HG03520 (cell line): ENCODE results near the gene RAD51D.
"Not testable (repeated sequence)": the region's sequence is repeated elsewhere in the genome, so short reads cannot be mapped to it uniquely, and the experiment has no call there.

Experiments
- ATAC-seq: cut with Tn5 transposase; IDR thresholded peaks from one replicate; pipeline ENCODE4 v1.9.1; 2021; ENCODE audit warnings: mild to moderate bottlenecking, moderate library complexity; ENCODE audit not compliant: unreplicated experiment

The RAD51D gene

GRCh38 chr17:35119370-35120165 lies at the start of gene RAD51D:
Gene RAD51D, minus strand, starts transcription at chr17:35119860. Its CDS starts 247 bp downstream, at chr17:35119613.
- peak; percentile 68 for ATAC-seq

- ATAC-seq = no peak
Observed at GRCh38 chr17:35167666-35168065, 48.0 kb upstream of the RAD51D start.

- no peak for ATAC-seq
Observed at GRCh38 chr17:35167046-35167445, 47.4 kb upstream of the RAD51D start.

GRCh38 chr17:35166526-35166925 lies 46.9 kb upstream of the RAD51D start:
- ATAC-seq = no peak

- no peak for ATAC-seq
Observed at GRCh38 chr17:35164716-35165115, 45.1 kb upstream of the RAD51D start.

- no peak for ATAC-seq
Observed at GRCh38 chr17:35163886-35164285, 44.2 kb upstream of the RAD51D start.

GRCh38 chr17:35162755-35163154 lies 43.1 kb upstream of the RAD51D start:
- no peak for ATAC-seq

- ATAC-seq = no peak
Observed at GRCh38 chr17:35161281-35161761, 41.7 kb upstream of the RAD51D start.

GRCh38 chr17:35160354-35161201 lies 40.9 kb upstream of the RAD51D start:
- ATAC-seq = no peak

- ATAC-seq = no peak
Observed at GRCh38 chr17:35159940-35160339, 40.3 kb upstream of the RAD51D start.

GRCh38 chr17:35155246-35155645 lies 35.6 kb upstream of the RAD51D start:
- ATAC-seq = no peak

GRCh38 chr17:35154196-35155165 lies 34.8 kb upstream of the RAD51D start:
- no peak for ATAC-seq

- no peak for ATAC-seq
Observed at GRCh38 chr17:35152421-35153140, 32.9 kb upstream of the RAD51D start.

GRCh38 chr17:35151080-35151479 lies 31.4 kb upstream of the RAD51D start:
- ATAC-seq = not testable (repeated sequence)

GRCh38 chr17:35149941-35150340 lies 30.3 kb upstream of the RAD51D start:
- no peak for ATAC-seq

- ATAC-seq = no peak
Observed at GRCh38 chr17:35148144-35148543, 28.5 kb upstream of the RAD51D start.

GRCh38 chr17:35147375-35147905 lies 27.8 kb upstream of the RAD51D start, which contains the start of gene UNC45B:
Gene UNC45B, plus strand, starts transcription at chr17:35147817. Its CDS starts 447 bp downstream, at chr17:35148264.
- ATAC-seq = no peak

GRCh38 chr17:35146214-35146833 lies 26.7 kb upstream of the RAD51D start:
- ATAC-seq = no peak

- ATAC-seq = no peak
Observed at GRCh38 chr17:35144840-35145239, 25.2 kb upstream of the RAD51D start.
